Activated CD4-positive, CD25-positive, alpha-beta regulatory T cell treated with anti-CD3 and anti-CD28 coated beads, Interleukin-2, amount 50 U/mL, for 72 hours (primary cell): ENCODE measurements around the gene VPS35L.

Experiments
- DNase-seq: peaks from one replicate; pipeline ENCODE4 v3.0.0; 2021

VPS35L gene

DNA sequence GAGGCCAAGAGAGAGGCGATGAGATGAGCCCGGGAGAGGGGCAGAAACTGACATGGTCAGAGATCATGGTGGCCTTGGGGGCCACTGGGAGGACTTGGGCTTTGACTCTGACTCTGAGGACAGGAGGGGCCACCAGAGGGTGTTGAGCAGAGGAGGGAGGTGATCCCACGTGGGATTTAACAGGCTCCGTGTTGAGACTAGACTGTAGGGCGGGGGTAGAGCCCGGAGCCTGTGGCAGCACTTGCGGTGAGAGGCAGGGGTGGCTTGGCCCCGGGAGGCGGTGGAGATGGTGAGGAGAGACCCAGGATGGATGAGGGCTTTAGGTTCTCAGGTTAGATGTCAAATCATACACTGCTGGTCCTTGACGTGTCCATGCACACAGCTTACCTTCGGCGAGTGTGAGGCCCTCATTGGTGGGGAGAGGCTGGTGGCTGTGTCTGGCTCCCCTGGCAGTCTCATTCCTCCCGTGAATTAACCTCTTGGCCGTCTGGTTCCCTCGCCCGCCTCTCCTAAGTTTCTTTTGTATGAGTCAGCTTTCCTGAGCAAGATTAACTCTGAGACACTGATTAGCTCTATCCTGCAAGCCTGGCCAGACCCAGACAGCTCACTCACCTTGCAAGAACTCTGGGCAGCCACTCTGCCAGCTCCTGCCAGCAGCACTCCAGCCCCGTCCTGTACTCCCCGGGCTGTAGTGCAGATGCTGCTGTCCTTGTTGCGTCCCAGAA, 39.7 kb downstream of the VPS35L start:
- DNase-seq, result no peak

DNA sequence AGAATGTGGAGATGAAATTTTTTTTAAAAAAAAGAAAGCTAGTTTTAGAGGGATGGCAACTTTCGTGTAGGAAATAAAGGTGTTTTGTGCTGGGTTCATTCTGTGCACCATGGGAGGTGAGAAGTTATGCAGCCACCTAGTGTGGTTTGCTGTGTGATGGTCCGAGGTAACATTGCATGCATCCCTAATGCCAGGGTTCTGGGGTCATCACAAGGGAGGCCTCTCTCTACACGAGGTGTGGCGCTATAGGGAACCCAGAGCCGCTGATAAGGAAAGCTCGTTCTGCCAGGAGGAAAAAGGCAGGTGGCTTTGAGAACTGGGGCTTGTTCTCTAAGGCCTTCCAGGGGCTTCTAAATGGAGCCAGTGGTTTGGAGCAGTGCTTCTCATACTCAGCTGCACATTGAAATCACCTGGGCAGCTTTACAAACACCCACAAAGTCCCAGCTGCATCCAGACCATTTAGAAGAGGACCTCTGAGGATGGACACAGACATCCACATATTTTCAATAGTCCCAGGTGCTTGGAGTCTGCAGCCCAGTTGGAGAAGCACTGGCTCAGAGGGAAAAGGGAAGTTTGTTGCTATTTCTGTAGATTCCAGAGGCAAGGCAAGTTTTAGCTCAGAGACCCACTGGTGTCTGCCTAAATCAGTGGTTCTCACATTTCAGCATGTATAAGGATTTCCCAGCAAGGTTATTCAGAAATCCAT, 43.5 kb downstream of the VPS35L start:
- no peak for DNase-seq

DNA sequence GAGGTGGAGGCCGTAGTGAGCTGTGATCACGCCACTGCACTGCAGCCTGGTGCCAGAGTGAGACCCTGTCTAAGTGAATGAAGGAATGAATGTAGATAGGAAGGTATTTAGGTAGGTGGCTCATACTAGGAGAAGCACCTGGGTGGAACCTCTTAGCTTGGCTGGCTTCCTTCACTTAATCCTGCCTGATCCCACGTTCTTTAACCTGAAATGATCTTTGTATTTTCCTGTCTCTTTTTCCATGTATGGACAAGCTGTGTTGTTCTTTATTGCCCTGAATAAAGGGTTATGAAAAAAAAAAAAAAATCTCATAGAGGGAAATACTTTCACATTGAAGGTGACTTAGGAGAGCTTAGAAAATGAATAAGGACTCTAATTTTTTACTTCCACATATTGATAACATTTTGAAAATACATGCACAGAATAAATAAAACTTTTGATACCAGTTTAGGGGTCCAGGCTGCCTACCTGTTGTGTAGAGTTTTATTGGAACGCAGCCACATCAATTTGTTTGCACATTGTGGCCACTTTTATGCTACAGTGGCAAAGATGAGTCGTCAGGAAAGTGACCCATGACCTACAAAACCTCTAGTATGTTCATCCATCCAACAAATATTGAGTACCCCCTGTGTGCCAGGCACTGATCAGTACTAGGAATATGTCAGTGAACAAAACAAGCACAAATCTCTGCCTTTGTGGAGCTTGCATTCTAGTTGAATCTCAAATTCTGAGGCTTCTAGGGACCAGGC, 44.6 kb downstream of the VPS35L start:
- no peak for DNase-seq

DNA sequence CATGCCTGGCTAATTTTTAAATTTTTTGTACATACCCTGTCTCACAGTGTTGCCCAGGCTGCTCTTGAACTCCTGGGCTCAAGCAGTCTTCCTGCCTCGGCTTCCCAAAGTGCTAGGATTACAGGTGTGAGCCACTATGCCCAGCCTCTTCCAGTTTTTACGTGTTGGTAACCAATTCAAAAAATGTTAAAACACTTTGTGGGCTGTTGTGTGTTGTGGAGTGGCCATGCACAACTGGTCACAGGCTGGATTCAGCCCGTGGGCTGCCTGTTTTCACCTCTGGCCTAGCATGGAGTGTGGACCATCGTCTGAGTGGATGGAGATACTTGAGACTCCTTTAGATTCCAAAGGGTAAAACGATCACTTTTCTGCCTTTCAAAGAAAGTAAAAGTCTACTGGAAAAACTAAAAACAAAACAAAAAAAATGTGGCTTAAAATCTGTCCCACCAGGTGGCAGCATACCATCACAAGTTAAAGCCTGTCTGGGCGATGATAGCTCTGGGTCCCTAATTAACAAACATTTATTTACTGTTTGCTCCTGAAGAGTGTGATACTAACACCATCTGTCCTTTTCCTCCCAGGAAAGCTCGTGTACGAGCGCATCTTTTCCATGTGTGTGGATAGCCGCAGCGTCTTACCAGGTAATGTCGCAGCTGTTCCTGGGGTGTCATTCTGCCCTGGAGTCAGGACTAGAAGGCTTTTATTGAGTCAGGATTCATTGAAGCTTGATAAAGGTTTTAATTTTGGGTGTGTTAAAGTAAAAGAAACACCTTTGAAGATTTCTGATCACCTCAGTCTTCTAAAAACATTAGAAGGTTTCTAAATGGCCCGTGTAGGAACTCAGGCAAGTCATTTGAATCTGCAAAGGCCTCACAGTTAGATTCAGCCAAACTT, 45.8 kb downstream of the VPS35L start:
- no peak for DNase-seq

DNA sequence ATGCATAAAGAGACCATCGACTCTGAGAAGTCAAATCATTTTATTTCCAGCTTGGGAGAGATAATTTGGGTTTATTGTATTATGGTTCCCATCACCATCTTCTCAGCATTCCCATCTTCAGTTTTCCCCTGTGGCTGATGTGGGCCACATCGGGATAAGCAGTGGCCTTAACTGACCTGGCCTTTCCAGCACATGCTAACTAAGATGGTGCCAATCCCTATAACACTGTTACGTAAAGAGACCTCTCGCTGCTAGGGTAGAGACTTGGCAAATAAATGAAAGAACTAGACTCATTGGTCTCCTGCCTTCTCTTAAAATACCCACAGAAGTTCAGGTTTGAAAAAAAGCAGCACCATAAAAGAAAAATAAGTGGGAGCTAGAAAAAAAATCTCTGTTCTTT, 49.4 kb downstream of the VPS35L start:
- no peak for DNase-seq

DNA sequence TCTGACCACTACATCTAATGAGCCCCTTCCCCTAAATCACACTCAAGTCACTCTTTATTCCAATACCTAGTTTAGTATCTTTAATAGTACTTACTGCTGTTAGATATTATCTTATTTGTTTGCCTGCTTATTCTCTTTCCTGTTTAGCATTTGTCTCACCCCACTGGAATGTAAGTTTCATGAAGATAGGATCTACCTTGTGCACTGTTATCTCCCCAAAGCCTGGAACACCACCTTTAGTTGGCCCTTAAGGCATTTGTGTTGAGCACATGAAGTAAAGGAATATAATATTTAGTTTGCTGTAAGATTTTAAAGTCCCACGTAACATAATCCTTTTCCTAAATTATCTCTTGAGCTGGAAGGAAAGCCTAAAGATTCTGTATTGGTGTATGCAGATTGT, 50.2 kb downstream of the VPS35L start:
- no peak for DNase-seq

DNA sequence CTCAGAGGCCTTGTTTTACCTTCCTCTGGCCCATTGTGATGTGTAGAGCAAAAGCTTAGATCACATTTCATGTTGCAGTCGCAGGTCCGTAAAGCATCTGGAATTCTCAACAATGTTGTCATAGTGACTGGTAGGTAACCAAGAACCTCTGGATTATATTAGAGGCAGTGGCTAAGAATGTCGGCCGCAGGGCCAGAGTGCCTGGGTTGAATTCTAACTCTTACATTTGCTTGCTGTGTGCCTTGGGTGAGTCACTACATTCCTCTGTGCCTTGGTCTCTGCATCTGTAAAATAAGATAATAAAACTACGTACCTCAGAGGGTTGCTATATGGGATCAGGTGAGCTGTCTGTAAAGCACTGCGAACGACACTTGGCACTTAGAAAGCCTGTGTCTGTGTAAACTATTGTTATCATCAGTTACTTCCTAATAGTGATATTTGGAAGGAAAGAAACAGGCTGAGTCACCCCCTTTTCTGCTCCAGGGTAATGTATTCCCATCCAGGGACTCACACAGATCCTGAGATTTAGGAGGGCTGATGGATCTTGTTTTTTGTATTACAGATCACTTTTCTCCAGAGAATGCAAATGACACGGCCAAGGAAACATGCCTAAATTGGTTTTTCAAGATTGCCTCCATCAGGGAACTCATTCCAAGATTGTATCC, 52.2 kb downstream of the VPS35L start:
- no peak for DNase-seq

DNA sequence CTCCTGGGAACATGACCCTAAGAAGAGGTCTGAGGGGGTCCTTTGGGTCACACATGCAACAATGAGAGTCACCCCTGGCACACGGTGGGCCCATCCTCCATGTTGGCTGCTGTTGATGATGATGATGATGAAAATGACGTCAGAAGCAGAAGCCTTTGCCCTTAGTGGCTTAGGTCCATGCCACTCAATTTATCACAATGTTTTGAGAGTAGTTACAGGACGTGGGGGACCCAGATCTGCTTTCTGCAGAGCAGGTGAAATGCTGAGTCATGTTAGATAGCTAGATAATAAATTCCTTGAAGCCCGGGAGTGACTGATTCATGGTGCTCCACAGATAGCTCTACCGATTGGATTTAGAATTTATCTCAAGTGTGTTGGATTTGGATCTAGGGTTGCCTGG, 53.9 kb downstream of the VPS35L start:
- no peak for DNase-seq

DNA sequence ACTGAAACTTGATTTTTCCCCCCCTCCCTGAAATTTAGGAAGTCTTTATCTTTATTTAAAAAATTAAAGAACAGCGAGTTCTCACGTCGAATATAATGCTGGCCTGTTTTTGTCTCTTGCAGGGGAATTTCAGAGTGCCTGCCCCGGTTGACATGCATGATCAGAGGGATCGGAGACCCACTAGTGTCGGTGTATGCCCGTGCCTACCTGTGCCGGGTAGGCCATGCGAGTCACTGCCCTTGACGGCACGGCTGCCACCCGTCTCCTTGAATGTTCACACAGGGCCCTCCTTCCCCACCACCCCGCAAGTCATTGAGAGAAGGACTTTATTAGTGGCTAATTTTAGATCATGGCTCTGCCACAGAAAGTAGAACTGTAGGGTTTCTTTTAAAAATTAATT, 54.7 kb downstream of the VPS35L start:
- no peak for DNase-seq

DNA sequence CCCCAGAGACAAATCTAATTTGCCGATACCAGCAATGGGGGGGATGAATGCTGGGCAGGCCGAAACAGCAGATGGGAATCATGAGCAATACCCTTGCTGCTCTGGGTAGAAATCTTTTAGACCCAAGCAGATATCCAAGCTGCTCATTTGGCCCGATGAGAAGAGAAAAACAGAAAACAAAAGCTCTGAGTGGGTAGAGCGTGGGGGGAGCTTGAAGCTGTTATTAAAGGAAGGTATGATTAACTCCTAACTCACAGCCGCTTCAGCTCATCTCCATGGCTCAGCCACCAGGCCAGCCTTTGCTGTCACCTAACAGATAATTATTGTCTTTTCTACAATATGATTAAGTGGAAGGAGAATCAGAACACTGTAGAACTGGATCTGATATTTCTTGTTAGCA, 58.3 kb downstream of the VPS35L start:
- no peak for DNase-seq

DNA sequence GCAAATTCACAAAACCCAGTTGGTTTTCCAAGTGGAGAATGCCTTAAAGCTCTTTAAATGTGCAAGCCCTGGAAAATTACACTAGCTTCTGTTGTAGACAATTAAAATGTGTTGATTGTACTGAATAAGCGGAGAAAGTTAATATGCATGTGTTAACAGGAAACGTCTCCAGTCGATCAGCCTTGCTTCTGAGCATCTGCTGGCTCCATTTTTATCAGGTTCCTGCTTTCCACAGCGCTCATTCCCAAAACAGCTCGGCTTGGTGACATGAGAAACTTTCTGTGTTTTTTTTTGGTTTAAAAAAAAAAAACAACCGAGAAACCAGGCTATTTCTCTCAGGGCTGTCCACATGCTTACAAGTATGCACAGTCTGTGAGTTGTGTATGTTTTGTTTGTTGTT, 60.7 kb downstream of the VPS35L start:
- DNase-seq, result no peak

DNA sequence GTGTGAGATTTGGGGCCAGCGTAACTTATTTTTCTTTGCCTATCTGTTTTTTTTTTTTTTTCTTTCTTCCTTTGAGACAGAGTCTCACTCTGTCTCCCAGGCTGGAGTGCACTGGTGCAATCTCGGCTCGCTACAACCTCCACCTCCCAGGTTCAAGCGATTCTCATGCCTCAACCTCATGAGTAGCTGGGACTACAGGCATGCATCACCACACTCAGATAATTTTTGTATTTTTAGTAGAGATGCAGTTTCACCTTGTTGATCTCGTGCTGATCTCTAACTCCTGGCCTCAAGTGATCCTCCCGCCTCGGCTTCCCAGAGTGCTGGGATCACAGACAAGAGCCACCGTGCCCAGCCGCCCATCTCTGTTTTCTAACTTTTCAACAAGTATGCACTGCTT, 63.4 kb downstream of the VPS35L start:
- DNase-seq, result no peak

DNA sequence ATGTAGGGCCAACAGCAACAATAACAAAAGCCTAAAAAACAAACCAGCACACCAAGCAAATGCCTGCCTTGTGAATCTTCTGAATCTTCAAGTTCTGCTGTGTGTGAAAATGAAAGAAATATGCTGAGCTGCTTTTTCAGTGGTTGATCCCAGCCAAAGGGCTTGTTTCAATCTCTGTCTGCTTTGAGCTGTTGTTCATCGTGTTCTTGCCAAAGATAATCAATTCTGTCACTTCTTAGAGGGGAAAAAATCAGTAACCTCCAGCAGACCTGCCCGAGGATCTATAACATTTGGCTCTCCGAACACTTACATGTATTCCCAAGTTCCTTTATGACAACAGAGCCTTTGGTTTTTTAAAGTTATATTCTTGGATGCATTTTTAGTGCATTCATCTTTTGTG, 65.9 kb downstream of the VPS35L start:
- no peak for DNase-seq

DNA sequence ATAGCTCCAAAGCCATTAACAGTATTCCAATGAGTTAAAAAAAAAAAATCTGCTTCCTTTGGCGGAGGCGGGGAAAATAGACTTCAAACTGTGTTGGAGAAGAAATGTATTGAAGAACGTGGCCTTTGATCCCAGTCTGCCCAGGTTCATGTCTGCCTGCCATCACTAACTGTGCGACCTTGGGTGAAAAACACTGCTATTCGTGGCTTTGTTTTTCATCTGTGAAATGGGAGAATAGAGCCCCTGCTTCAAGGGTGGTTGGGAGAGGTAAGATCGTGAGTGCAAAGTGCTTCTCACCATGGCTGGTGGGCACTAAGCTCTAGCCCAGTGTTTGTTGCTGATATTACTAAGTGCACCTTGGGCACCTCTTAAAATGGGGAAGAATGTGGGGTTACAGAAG, 69.5 kb downstream of the VPS35L start:
- no peak for DNase-seq

DNA sequence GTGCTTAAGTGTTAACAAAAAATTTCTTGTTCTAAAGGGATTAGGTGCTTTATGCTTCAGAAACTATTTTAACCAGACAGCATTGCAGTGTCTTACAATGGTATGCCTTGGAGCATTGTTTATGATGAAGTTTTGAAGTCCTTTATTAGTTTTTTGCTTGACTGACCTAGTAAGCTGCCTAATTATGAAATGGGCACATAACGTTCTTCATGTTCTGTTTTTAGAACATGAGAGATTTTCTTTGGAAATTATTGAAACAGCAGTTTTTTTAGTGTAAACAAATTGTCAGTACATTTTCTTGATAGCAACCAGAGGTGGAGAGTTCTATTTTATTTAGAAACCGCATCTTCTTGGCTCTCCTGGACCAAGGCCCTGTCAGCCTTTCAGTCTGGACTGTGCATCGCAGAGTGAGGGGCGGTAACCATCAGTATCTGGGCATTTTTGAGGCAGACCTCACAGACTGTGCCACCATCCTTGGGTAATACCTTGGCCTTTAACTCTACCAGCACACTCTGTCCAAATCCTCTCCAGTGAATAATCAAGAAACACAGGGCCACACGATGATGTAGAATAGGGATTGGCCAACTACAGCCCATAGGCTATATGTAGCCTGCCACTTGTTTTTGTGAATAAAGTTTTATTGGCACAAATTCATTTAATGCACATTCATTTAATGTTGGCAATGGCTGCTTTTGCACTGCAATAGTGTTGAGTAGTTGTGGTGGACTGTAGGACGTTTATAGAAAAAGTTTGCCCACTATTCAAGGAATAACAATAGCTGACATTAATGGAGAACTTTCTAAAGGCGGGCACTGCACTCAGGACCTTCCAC, 81.1 kb downstream of the VPS35L start:
- DNase-seq, result no peak

DNA sequence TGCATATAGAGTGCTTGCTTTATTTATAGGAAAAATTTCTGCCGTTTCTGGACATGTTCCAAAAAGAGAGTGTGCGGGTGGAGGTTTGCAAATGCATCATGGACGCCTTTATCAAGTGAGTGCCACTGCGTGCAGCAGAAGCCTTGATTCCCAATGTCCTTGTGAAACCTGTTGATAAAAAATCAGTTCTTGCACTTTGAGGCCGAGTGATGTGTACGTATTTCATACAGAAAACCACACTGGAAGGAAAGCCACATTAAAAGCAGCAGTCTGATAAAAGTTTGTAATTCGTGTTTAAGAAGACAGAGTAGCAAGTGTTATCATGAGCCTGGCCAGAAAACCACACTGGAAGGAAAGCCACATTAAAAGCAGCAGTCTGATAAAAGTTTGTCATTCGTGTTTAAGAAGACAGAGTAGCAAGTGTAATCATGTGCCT, 84.5 kb downstream of the VPS35L start:
- DNase-seq, result no peak

DNA sequence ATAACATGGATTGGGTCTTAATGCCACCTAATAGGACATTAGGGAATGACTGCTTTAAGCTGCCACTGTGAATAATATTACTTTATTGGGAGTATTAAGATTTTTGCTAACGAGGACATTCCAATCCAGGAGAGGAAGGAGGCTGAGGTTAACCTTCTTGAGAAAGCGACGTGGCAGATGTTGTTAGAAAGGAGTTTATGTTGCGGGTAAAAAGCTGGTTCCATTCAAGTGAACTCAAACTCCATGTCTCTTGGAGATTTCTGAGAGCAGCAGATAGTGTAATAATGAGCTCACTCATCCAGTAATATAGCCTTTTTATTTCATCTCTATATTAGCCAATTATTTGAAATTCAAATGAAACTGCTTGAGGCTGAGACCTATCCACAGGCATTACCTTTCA, 87.0 kb downstream of the VPS35L start:
- DNase-seq, result no peak

DNA sequence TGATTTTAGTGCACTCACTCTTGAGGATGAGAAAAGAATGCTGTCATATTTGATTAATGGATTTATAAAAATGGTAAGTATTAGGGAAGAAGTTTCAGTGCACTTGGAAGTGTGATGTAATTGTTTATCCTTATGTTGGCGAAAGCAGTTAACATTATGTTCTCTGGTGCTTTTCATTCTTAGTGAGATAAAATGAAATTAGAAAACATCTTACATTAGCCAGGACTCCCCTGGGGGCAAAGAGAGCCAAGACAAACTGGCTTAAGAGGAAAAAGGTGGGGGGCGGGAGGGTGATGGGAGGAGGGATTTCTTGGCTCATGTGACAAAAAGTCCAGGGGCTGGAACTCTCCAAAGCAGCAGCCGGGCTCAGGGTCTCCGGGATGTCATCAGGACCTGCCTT, 89.4 kb downstream of the VPS35L start:
- DNase-seq, result no peak

DNA sequence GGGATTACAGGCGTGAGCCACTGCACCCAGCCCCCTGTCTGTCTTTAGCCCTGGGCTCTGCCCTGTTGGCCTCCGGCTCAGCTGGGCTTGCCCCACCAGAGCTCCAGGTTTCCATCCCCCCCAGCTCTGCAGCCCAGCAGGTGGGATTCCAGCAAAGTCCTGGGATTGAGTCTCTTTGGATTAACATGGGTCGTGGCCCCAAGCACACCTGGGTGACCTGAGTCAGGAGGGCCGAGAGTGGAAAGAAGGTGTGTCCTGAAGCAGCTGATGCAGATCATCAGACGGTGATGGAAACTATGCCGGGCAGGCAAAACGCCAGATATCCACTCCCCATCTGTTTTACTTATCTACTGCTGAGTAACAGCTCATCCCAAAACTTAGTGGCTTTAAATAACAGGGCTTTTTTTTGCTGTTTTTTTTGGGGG, 90.1 kb downstream of the VPS35L start:
- no peak for DNase-seq

DNA sequence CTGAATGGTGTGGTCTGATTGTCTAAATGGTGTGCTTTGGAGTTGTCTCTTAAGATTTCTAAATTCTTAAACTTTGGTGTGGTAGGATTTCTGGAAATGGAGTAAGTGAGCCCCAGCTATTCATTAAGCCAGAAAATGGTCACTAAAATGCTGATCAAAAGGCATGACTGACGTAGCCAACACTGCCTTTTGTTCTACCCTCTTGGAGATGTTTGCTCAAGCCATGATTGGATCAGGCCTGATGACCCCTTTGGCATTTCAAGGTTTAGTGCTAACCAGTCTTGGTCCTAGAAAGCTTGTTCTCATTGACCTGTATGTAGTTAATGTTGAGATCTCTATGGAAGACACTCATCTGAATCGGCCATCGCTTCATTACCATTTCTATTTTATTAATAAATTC, 94.5 kb downstream of the VPS35L start:
- DNase-seq, result no peak

DNA sequence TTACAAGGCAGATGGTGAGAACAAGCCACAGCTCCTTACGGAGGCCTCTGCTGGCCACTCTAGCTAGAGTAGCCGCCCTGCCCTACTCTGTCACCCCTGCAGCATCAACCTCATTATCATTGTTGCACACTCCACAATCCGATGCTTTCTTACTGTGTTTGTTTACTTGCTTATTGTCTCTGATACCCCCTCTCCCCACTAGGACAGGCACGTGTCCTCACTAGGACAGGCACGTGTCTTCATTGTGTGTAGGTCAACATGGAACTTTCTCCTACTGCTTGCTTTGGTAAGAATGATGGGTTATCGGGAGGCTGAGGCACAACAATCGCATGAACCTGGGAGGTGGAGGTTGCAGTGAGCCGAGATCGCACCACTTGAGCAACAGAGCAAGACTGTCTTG, 98.6 kb downstream of the VPS35L start:
- no peak for DNase-seq
